K562 (cell line): Measurements from ENCODE around the gene HOMEZ. TPM values are rescaled to one million over a fixed set of nuclear protein-coding genes. Genes with fewer than 3 reads are reported as not detected.

Source experiments
- ASH1L ChIP-seq: fragments of 450-650 bp; IDR thresholded peaks from 2 replicates; pipeline ENCODE4 v1.6.1; 2018; ENCODE audit warnings: borderline replicate concordance, mild to moderate bottlenecking, low read depth; ENCODE audit not compliant: partially characterized antibody
- BDP1 ChIP-seq: IDR thresholded peaks from 3 replicates; pipeline ENCODE4 v1.6.1; 2011; ENCODE audit not compliant: insufficient read length, insufficient read depth
- BRF1 ChIP-seq: IDR thresholded peaks from 3 replicates; pipeline ENCODE4 v1.6.1; 2011; ENCODE audit warnings: borderline replicate concordance, mild to moderate bottlenecking; ENCODE audit not compliant: insufficient read length; ENCODE audit errors: extremely low read depth
- CBFA2T2 ChIP-seq: fragments of 450-650 bp; conservative IDR thresholded peaks from 2 replicates; pipeline ENCODE4 v1.6.1; 2017; ENCODE audit warnings: mild to moderate bottlenecking
- CBX5 ChIP-seq: IDR thresholded peaks from 2 replicates; pipeline ENCODE4 v1.6.1; 2014; ENCODE audit warnings: low read depth, borderline replicate concordance
- CHAMP1 ChIP-seq: fragments of 450-650 bp; IDR thresholded peaks from 2 replicates; pipeline ENCODE4 v1.6.1; 2016; ENCODE audit warnings: mild to moderate bottlenecking
- CUX1 ChIP-seq: fragments of 200-800 bp; sonication (Bioruptor generic); IDR thresholded peaks from 2 replicates; pipeline ENCODE4 v1.6.1; 2016; ENCODE audit warnings: missing genetic modification characterization, missing compliant biosample characterization
- DEAF1 ChIP-seq: fragments of 450-650 bp; formaldehyde crosslinking; IDR thresholded peaks from 2 replicates; pipeline ENCODE4 v1.4.0; 2020; ENCODE audit warnings: mild to moderate bottlenecking, moderate library complexity
- ERF ChIP-seq: fragments of 450-650 bp; formaldehyde crosslinking; IDR thresholded peaks from 2 replicates; pipeline ENCODE4 v1.4.0; 2020; ENCODE audit warnings: mild to moderate bottlenecking, mixed read lengths
- NEUROD1 ChIP-seq: fragments of 150-350 bp; IDR thresholded peaks from 2 replicates; pipeline ENCODE4 v1.6.1; 2014; ENCODE audit warnings: borderline replicate concordance, low read length, low read depth; ENCODE audit not compliant: partially characterized antibody
- PHTF2 ChIP-seq: fragments of 250-450 bp; sonication (Bioruptor Pico); IDR thresholded peaks from 2 replicates; pipeline ENCODE4 v1.5.0; 2021; ENCODE audit warnings: mild to moderate bottlenecking
- SRSF1 ChIP-seq: fragments of 200-400 bp; formaldehyde crosslinking; IDR thresholded peaks from 2 replicates; pipeline ENCODE4 v1.6.1; 2017; ENCODE audit warnings: mild to moderate bottlenecking, low read depth, low read length, moderate library complexity
- STAT5B ChIP-seq: fragments of 250-450 bp; sonication (Bioruptor Pico); IDR thresholded peaks from 2 replicates; pipeline ENCODE4 v1.8.0; 2021; ENCODE audit warnings: mild to moderate bottlenecking, inconsistent platforms
- ZBTB8A ChIP-seq: fragments of 450-650 bp; IDR thresholded peaks from 2 replicates; pipeline ENCODE4 v1.6.1; 2018; ENCODE audit warnings: mild to moderate bottlenecking, moderate library complexity; ENCODE audit not compliant: partially characterized antibody
- ZFX ChIP-seq: sonication (generic); formaldehyde crosslinking; IDR thresholded peaks from 2 replicates; pipeline ENCODE4 v1.8.0; 2022; ENCODE audit warnings: mild to moderate bottlenecking, missing genetic modification reagents, moderate library complexity
- ZNF133 ChIP-seq: fragments of 250-450 bp; sonication (Bioruptor Pico); IDR thresholded peaks from 2 replicates; pipeline ENCODE4 v1.4.0; 2020; ENCODE audit warnings: mild to moderate bottlenecking
- ZNF354B ChIP-seq: fragments of 250-450 bp; sonication (Bioruptor Pico); IDR thresholded peaks from 2 replicates; pipeline ENCODE4 v1.4.0; 2020
- ZNF584 ChIP-seq: fragments of 200-800 bp; sonication (Bioruptor generic); IDR thresholded peaks from 2 replicates; pipeline ENCODE4 v1.6.1; 2016; ENCODE audit warnings: low read depth, mild to moderate bottlenecking, missing genetic modification characterization, missing compliant biosample characterization
- ZNF699 ChIP-seq: fragments of 250-450 bp; sonication (Bioruptor Pico); IDR thresholded peaks from 2 replicates; pipeline ENCODE4 v1.8.0; 2021; ENCODE audit warnings: mild to moderate bottlenecking, moderate library complexity; ENCODE audit not compliant: insufficient replicate concordance
- polyA plus RNA-seq, 8 experiments: library from polyadenylated mRNA; depleted of rRNA in 4 of 8; stranded (reverse) in 5 of 8; unstranded in 3 of 8; fragments of >200 nt; fragmentation: Nextera tagmentation in 2 of 8; fragmentation: Illumina TruSeq in 1 of 8; extraction: Ambion mirVana in 2 of 8; extraction: Trizol in 1 of 8; gene quantifications; 2 replicates each; pipeline versions ENCODE4 v1.2.1 to v1.2.3, GENCODE V29; 2011 to 2014; ENCODE audit warnings: inconsistent platforms in 1 of 8, missing spikeins in 1 of 8
- total RNA-seq, 7 experiments: library from RNA; depleted of rRNA in 6 of 7; stranded (reverse); fragments of >200 nt in 6 of 7; fragmentation: Illumina TruSeq in 2 of 7; extraction: Trizol in 2 of 7; gene quantifications; 2 replicates each; pipeline versions ENCODE4 v1.2.1 to v1.2.3, GENCODE V29; 2011 to 2021; ENCODE audit warnings: low replicate concordance in 1 of 7

The HOMEZ gene
- total and polyA plus RNA-seq, 9 of the 15 experiments (the other 6 are each of a cell fraction or from before 2014, with no cell fraction given) = 3.0 to 30.2 (median 16.9) TPM

GRCh38 chr14:23302290-23303225 lies 16.6 kb upstream of the HOMEZ start, which contains the start of gene PPP1R3E (continued):
- TF ChIP-seq CBX5 (no peak), CHAMP1 (no peak), SRSF1 (no peak), ZNF699 (CRISPR knock-in tag) (no peak), CUX1 (CRISPR knock-in tag) (no peak), PHTF2 (no peak), ZFX (peak; percentile 73), STAT5B (CRISPR knock-in tag) (no peak), BRF1 (no peak), ZNF584 (CRISPR knock-in tag) (no peak), ZBTB8A (no peak), NEUROD1 (no peak), DEAF1 (CRISPR knock-in tag) (no peak), BDP1 (no peak), ASH1L (no peak), ERF (CRISPR knock-in tag) (no peak; the same call in 1 of the 2 replicates), ZNF133 (no peak), CBFA2T2 (no peak), ZNF354B (no peak)
